HG03354 (cell line): ENCODE measurements around the gene SMTNL2.
"Not testable (repeated sequence)": the region's sequence is repeated elsewhere in the genome, so short reads cannot be mapped to it uniquely, and the experiment has no call there.

ENCODE experiments used
- ATAC-seq: cut with Tn5 transposase; IDR thresholded peaks from one replicate; pipeline ENCODE4 v1.9.1; 2021; ENCODE audit warnings: mild to moderate bottlenecking; ENCODE audit not compliant: unreplicated experiment, poor library complexity, severe bottlenecking

Gene SMTNL2

GRCh38 chr17:4648741-4649140 is 64.4 kb downstream of the SMTNL2 start:
- ATAC-seq, result no peak

DNA sequence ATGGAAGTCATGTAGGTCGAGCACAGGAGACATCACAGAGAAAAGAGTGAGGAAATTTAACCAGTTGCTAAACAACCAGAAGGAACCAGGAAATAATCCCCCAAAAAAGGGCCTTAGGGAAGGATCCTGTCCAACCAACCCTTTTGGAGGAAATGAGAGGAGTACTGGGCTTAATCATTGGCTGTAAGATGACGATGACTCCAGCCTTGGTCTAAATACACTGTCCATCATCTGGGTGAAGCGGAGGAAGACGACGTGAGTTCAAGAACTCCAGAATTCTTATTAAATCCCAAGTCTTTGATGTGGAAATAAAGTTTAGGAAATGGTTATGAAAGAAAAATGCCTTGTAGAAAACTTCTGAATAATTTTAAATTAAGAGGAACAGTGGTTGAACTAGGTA is 68.7 kb downstream of the SMTNL2 start:
- no peak for ATAC-seq

GRCh38 chr17:4655933-4656332 is 71.6 kb downstream of the SMTNL2 start:
- ATAC-seq, result not testable (repeated sequence)

DNA sequence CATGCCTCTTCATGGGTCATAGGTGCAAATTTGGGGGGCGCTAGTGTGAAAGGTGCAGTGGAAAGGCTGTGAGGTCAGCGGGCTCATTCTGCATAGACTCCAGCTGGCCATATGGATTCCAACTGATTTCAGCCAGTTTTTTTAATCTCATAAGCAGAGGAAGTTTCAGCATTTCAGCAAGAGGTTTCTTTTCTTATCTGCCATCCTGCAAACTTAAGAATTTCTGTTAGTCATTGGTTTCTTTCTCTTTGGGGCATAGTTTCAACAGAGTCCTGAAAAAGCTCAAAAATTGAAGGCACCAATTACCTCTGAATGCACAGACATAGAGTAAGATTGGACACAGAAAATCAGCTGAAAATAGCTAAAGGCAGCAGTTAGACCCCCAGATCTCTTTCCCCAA is 73.3 kb downstream of the SMTNL2 start:
- no peak for ATAC-seq
